ENCODE data around the gene ASB1.
"Not testable (repeated sequence)": the region's sequence is repeated elsewhere in the genome, so short reads cannot be mapped to it uniquely, and the experiment has no call there.

ASB1 gene

DNA sequence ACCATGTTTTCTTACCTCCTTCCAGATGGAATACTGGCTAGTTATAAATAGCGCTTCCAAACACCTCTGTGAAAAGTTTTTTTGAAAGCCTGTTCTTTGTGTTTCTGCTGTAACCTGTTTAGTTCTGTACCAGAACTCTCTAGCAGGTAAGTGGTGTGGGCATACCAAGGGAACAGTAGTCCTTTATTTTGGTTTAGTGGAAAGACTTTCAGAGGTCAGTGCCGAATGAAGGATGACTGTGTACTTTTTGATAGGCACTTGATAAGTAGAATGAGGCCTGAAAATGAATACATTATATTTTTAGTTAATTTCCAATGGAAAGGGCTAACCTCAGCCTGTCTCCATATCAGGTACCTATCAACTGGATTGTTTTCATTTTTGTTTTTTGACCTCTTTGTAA is 27.6 kb upstream of the ASB1 start:
- DNase-seq = no peak
- in situ Hi-C loops (cut with HindIII; ENCODE audit: low pct_ligation_motif_present, low pct_unique_long_range_greater_than_20kb, low sequenced_read_pairs) = no loop called here

DNA sequence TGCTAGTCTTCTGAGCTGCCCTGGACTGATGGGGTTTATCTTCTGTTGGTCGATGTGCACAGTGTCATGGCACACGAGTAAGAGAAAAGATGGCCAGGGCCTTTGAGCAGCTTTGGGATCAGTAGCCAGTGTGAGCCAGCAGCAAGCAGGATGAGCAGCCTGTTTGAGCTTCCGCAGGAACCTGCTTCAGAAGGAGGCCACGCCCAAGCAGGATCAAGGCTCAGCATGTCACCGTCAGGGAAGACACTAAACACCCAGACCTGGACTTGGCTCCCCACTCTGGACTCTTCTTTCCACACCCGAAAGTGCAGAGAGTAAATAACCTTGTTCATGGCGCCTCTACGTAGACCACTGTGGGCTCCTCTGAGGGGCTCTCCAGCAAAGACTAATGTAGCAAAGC is 25.2 kb upstream of the ASB1 start:
- in situ Hi-C loops (cut with HindIII; ENCODE audit: low pct_ligation_motif_present, low pct_unique_long_range_greater_than_20kb, low sequenced_read_pairs) = no loop called here
- no peak for DNase-seq

DNA sequence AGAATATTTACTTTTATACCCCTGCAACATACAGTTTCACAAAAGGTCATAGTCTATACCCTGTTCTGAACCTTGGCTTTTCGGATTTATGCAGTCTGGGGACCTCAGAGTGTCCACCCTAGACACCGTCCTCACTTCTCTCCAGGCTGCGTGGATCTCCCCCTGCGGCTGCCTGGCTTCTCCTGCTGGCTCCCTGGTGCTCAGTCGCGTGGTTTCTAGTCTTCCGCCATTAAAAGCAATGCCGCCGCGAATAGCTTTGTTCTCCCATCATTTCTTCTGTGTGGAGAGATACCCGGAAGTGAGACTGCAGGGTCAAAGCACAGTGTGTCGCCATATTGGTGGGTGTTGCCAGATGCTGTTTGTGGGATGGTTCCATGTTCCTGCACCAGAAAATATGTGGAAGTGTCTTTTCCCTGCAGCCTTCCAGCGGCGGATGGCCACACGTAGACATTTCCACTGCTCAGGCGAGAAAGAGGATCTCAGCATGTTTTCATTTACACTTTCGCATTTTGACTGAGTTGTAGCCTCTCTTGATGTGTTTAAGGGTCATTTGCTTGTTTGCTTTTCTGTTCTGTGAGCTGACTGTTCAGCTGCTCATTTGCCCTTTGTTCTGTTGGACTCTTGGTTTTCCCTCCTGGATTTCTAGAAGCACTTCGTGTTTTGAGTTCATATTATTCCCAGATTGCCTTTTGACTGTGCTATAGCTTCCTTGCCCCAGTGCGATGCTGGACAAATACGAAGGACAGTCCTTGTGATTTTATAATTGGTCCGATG is 22.9 kb upstream of the ASB1 start:
- DNase-seq = no peak
- in situ Hi-C loops (cut with HindIII; ENCODE audit: low pct_ligation_motif_present, low pct_unique_long_range_greater_than_20kb, low sequenced_read_pairs) = no loop called here

DNA sequence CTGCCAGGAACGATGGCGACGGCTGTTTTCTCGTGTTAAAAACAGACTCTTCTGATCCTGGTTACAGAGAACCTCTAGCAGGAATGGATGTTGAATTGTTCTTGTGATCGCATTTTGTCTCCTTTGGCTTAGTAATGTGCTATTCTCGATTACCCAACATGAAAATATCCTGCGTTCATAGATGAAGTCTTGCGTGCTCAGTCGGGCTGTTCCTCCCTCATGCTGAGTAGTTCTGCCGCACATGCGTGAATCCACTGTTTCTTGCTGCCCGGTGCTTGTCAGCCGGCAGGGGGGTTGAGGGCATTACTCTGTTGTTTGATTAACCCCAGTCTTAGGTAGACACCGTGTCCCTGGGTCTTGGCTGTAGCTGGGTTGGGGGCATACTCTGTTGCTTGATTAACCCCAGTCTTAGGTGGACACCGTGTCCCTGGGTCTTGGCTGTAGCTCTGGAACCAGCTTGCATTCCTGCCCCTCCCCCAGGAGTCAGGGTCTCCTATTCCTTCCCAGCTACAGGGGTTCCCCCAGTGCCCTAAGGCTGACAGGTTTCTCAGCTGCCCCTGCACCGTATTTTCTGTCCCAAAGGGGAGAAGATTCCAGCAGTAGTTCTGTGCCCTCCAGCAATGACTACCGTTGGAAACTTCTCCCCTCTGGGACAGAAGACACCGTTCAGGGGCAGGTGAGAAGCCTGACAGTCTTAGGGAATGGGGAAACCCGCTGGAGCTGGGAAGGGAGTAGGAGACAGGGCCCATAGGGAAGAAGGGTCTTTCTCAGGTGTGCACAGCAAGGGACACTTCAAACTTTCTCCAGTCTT is 22.1 kb upstream of the ASB1 start:
- in situ Hi-C loops (cut with HindIII; ENCODE audit: low pct_ligation_motif_present, low pct_unique_long_range_greater_than_20kb, low sequenced_read_pairs) = no loop called here
- DNase-seq = no peak

DNA sequence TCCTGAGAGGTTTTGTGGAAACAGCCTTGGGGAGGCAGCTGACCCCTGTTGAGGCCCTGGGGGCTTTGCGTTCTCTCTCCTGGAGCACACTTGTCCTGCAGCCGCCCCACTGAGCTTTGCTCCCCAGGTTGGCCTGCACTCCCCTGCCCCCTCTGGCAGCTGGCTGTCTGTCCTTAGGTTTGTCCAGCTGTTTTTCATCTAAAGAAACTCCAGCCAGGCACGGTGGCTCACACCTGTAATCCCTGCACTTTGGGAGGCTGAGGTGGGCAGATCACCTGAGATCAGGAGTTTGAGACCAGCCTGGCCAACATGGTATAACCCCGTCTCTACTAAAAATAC is 21.5 kb upstream of the ASB1 start:
- DNase-seq; in situ Hi-C loops (cut with HindIII; ENCODE audit: low pct_ligation_motif_present, low pct_unique_long_range_greater_than_20kb, low sequenced_read_pairs): not testable (repeated sequence)

DNA sequence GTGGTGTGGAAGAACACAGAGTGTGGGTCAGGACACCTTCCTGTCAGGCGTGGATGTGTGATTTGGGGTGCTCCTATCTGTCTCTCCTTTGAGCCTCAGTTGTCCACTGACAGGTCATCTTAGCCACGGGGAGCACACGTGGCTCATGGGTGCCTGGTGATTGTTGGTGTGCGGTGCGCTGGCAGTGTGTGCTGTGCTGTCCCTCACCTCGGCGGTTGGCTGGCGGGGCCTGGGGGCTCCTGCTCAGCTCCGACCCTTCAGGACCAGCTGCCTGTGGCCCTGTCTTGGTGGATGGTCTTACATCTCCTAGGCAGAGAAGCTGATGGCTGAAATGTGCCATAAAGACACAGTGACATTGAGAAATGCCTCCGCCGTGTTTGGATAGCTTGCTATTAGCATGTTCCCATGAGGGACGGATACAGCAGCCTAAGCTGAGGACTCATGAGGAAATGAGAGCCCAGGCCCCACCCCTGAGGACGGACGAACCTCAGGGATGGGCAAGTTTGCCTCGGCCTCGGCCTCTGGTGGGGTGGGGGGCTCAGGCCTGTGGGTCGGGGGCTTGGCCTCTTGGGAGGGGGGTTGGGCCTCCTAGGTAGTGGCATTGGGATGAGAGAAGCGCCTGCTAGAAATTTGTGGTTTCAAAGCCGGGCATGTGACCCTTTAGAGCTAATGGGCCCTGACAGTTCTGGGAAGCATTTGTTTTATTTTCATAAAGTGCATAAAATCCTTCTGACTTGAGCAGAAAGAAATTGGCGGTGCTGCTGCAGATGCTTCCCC is 20.3 kb upstream of the ASB1 start:
- in situ Hi-C loops (cut with HindIII; ENCODE audit: low pct_ligation_motif_present, low pct_unique_long_range_greater_than_20kb, low sequenced_read_pairs) = no loop called here
- DNase-seq = no peak

DNA sequence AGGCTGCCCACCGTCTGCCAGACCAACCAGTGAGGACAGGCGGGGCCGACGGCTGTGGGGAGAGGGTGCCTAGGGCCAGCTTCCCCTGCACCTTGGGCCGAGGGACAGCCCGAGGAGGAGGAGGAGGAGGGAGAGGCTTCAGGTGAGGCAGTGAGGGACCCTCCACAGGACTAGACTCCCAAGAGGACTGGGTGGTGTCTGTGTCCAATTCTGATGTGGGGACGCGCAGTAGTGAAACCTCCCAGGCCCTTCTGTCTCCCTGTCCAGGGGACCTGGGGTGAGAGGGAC is 19.8 kb upstream of the ASB1 start:
- in situ Hi-C loops (cut with HindIII; ENCODE audit: low pct_ligation_motif_present, low pct_unique_long_range_greater_than_20kb, low sequenced_read_pairs) = no loop called here
- no peak for DNase-seq

DNA sequence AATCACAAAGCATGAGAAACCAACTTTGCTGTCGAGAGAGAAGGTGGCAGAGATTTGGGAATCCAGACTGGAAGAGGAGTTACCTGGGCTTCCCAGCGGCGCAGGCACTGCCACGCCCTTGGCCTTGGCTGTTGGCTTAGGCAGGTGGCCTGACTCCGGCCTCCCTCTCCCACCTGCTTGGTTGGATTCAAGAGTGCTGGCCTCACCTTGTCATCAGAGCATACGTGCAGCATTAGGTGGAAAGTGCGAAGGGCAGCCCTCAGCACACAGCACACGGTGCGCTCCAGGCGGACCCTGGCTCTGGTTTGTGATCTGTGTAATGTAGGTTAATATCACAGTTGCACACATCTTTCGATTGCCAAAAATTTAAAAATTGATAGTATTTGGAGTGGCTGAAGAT is 19.2 kb upstream of the ASB1 start:
- DNase-seq = no peak
- in situ Hi-C loops (cut with HindIII; ENCODE audit: low pct_ligation_motif_present, low pct_unique_long_range_greater_than_20kb, low sequenced_read_pairs) = no loop called here

DNA sequence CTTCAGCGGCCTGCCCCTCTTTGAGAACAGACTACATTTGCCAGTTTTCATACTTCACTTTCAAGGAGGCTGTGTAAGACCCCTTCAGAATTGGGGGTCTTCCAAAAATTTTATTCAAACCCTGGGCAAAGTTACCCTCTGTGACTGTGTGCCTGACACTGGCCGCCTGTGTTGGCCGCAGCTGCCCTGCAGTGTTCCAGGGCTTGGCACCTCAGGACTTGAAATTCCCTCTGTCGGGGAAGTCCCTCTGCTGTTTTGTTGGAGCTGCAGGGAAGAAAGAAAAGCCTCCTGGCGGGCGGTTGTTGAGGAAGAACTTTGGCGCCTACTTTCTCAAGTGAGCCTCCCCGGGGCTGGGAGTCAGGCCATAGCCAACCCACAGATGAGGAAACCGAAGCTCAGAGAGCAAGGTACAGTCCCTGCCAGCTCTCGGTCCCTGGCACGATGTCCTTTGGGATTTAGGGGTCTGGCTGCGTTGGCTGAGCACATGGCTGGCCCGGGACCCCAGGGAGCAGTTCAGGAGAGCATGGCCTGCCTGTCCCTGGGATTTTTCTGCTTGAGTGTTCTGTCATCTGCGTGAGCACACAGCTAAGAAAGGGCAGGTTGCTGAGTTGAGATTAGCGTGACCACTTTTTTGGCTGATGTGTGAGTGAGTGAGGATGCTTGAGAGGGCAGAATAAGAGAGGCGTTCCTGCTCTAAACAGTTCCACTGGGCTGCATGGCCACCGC is 17.9 kb upstream of the ASB1 start:
- DNase-seq = no peak
- in situ Hi-C loops (cut with HindIII; ENCODE audit: low pct_ligation_motif_present, low pct_unique_long_range_greater_than_20kb, low sequenced_read_pairs) = no loop called here

DNA sequence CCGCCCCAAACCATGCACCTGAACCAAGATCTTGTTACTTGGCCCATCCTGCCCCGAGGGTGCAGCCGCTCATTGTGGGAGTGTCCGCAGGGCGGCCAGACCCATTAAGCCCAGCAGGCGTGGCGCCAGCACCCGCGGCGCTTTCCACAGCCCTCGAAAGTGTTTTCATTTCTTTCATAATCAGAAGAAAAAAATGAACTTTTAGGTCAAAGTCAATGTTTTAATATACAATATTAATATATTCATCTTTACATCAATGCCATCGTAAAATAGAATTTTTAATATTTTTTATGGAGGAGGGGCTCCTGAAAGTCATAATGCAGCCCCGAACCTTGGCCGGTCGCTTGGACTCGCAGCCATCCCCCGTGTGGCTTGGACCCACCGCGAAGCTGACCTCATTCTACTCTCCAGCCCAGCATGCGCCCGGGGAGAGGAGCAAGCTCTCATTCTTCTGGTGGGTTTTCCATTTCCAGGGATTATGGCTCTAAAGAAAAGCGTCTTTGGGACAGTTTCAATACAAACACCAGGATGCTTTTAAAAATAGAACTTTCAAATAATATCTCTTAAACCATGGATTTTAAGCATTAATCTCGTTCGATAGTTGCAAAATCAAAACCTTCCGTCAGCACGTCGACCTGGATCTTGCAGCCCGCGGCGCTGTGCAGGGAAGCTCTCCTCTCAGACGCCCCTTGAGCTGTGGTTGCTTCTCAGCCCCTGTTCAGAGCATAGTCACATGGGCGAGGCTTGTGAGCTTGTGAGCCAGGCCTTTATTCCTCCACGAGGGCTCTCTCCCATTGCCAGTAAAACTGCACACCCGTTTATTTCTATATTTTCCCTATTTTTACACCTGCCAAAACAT is 17.2 kb upstream of the ASB1 start:
- in situ Hi-C loops (cut with HindIII; ENCODE audit: low pct_ligation_motif_present, low pct_unique_long_range_greater_than_20kb, low sequenced_read_pairs) = no loop called here
- DNase-seq = no peak

DNA sequence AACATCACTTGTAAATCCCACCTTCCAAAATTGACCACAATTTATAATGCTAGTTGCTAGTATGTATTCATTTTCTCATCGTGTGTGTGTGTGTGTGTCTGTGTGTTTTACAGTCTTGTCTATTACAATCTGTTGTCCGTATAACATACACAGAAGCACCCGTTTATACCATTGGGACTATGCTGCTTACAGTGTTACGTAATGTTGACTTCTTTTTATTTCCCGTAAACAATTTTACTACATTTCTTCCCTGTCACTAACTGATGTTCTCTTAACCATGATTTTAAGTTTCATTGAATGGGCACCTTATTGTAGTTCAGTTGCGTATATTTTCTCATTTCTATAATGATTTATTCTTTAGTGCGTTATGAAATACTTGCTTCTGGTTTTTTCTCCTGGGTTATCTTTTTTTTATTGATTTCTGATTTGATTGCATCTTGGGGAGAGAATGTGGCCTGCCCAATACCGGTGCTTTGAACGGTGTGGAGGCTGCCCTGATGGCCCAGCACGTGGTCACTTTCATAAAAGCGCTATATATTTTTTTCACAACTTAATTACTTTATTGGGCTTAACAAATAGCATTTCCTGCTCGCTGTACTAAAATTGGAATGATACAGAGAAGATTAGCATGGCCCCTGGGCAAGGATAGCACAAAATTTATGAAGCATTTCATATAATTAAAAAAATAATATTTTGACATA is 14.5 kb upstream of the ASB1 start:
- in situ Hi-C loops (cut with HindIII; ENCODE audit: low pct_ligation_motif_present, low pct_unique_long_range_greater_than_20kb, low sequenced_read_pairs) = no loop called here

DNA sequence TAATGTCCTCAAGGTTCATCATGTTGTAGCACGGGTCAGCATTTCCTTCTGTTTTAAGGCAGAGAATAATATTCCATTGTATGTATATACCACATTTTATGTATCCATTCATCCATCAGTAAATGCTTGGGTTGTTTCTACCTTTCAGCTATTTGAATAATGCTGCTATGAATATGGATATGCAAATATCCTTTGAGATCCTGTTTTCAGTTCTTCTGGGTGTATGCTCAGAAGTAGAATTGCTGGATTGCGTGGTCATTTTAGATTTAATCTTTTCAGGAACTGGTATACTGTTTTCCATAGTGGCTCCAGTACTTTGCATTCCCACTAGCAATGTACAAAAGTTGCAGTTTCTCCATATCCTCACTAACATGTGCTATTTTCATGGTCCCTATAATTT is 13.4 kb upstream of the ASB1 start:
- in situ Hi-C loops (cut with HindIII; ENCODE audit: low pct_ligation_motif_present, low pct_unique_long_range_greater_than_20kb, low sequenced_read_pairs) = no loop called here
- no peak for DNase-seq

More for the DNA sequence above, 14.5 kb upstream of the ASB1 start:
- no peak for DNase-seq

DNA sequence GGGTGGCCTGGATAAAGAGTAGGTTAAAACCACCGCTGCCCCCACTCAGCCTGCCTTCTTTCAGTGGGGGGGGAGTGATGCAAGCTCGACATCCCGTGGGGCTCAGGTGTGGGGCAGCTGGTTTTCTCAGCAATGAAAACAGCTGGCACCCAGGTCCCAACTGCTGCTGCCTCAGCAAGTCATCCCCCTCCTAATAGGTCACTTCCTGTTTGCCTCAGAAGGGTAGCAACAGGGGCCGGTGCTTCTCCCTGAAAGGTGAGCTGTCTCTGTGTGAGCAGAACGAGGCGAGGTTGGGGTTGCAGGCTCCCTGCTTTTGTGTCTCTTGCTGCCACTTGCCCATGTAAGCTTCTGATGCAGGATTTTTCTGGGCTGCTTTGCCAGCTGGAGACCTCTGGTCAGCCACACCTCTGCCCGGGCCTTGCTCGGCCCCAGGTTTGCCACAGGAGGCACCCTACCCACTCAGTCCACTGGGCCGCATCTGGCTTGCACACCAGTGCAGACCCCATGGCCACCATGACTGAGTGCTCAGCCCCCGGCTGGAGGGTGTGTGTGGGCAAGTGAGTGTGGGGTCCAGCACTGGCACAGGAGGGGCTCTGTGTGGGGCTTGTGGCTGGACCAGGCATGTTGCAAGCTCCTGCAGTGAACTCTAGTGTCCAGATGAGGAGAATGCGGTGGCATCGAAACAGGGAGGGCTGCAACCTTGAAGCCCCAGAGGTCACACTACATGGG is 11.5 kb upstream of the ASB1 start:
- in situ Hi-C loops (cut with HindIII; ENCODE audit: low pct_ligation_motif_present, low pct_unique_long_range_greater_than_20kb, low sequenced_read_pairs) = no loop called here

DNA sequence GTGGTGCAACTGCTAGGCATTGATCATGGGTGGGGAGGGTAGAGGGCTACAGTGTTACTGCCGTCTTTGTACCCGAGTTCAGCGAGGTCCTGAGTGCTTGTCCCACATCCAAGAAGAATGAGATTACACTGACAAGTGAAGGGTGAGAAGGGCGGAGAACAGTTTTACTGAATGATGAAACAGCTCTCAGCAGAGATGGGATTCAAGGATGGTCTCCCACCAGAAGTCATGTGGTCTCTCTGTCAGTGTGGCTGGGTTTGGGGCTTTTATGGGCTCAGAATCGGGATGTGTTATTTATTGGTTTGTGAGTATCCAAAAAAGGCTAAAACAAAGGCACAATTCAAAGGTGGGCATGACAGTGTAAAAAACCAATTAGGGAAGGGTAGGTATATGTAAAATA is 10.8 kb upstream of the ASB1 start:
- DNase-seq = no peak
- in situ Hi-C loops (cut with HindIII; ENCODE audit: low pct_ligation_motif_present, low pct_unique_long_range_greater_than_20kb, low sequenced_read_pairs) = no loop called here

More for the DNA sequence above, 11.5 kb upstream of the ASB1 start:
- DNase-seq = no peak

DNA sequence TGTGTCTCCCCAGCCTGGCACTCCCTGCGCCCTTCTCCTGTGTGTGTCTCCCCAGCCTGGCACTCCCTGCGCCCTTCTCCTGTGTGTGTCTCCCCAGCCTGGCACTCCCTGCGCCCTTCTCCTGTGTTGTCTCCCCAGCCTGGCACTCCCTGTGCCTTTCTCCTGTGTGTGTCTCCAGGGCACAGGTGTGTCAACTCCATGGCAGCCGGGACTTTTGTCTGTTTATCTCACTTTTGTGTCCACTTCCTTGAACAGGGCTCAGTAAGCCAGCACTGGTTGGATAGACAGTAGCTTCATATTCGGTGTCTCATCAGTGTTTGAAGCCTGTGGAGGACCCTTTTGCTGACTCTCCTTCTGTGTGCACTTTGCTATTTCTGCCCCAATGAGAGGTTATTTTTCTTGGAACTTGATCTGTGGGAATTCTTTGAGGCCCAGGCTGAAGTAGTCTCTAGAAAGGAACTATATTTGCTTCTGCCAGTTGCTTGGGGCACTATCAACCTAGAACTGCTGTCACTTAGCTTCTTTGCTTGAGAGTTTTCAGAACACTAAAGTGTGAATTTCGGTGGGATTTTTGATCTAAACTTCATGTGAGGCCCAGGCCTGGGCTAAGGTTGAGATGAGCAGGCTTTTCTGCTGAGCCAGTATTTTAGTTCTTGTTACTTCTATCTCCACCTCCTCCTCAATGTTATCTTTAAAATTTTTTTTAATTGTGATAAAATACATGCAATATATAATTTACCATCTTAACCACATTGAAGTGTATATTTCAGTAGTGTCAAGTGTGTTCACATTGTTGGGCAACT is 8.3 kb upstream of the ASB1 start:
- in situ Hi-C loops (cut with HindIII; ENCODE audit: low pct_ligation_motif_present, low pct_unique_long_range_greater_than_20kb, low sequenced_read_pairs) = no loop called here
- no peak for DNase-seq

DNA sequence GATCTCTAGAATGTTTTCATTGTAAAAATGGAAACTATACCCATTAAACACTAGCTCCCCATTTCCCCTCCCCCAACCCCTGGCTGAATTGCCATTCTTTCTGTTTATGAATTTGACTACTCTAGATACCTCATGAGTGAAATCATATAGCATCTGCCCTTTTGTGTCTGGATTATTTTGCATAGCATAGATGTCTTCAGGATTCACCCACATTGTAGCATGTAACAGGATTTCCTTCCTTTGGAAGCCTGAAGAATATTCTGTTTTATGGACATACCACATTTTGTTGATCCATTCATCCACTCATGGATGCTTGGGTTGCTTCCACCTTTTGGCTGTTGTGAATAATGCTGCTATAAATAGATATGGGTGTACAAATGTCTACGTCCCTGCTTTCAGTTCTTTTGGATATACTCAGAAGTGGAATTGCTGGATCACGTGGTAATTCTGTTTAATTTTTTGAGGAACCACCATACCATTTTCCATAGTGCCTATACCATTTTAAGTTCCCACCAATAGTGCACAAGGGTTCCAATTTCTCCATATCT is 7.7 kb upstream of the ASB1 start:
- no peak for DNase-seq
- in situ Hi-C loops (cut with HindIII; ENCODE audit: low pct_ligation_motif_present, low pct_unique_long_range_greater_than_20kb, low sequenced_read_pairs) = no loop called here
